Measurements from ENCODE around the gene RUNX1. TPM values are rescaled to one million over a fixed set of nuclear protein-coding genes. Genes with fewer than 3 reads are reported as not detected.

RUNX1 gene
- polyA plus RNA-seq, 3 donors: 6.2 to 49.7 (median 8.7) TPM

DNA sequence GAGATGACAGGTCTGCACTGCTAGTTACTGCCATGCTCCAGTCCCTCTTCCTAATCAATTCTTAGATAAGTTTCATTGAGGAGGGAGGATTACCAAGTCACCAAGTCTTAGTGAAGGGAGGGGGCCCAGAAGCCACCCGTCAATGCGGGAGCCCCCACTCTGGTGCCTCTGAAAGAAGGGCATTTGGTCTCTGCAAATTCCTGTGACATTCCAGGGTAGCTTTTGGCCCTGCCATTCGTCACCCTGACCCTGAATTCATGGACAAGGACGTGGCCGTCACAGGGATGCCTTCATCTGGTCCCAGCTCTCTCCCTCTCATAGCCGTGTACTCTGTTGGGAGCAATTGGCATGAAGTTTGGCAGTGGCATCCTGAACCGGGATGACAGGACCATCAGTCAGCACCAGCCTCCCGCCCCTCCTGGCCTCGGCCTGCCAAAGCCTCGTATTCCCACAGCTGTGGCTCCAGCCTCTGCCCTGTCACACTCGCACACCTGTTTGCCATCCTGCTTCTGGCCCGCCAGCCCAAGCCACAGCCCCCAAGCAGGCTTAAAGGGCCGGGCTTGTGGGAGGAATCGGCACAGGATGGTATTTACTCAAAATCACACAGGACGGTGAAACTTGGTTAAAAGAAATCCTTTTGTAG lies 229.6 kb downstream of the RUNX1 start:
- Histone ChIP-seq H3K27ac (ENCODE audit: low read depth in 1 of 2, low read length in 2 of 2) (peak overlapping the region in 1 of 2 donors; percentile 3), H3K36me3 (replicated peaks in 1 of 2; ENCODE audit: control insufficient read depth in 1 of 2, insufficient read depth in 2 of 2, low read length in 2 of 2) (peaks cover 76 to 98% of the 10 kb centered on the region in 2 donors), H2AFZ (ENCODE audit: insufficient read depth, low read depth, low read length, poor library complexity, severe bottlenecking) (no peak overlapping the region), H4K20me1 (ENCODE audit: insufficient read depth, low read length) (peaks cover 89% of the 10 kb centered on the region), H3K4me3 (replicated peaks in 1 of 3; ENCODE audit: low read depth in 2 of 3, low read length in 3 of 3) (no peak overlapping the region), H3K9me3 (replicated peaks in 1 of 2; ENCODE audit: control insufficient read depth in 1 of 2, insufficient read depth in 1 of 2, low read length in 2 of 2) (no peaks in the 10 kb centered on the region), H3K4me2 (replicated peaks; ENCODE audit: extremely low read depth, low read length, poor library complexity, severe bottlenecking) (no peak overlapping the region), H3K9ac (ENCODE audit: insufficient read depth, low read length, poor library complexity, severe bottlenecking) (no peak overlapping the region), H3K79me2 (ENCODE audit: insufficient read depth, low read length) (peaks cover 98% of the 10 kb centered on the region), H3K27me3 (ENCODE audit: control insufficient read depth in 2 of 2, insufficient read depth in 2 of 2, low read length in 2 of 2) (no peaks in the 10 kb centered on the region), H3K4me1 (ENCODE audit: control insufficient read depth in 1 of 2, insufficient read depth in 2 of 2, low read length in 2 of 2) (peaks cover 2 to 5% of the 10 kb centered on the region in 2 donors)
- peak overlapping the region in 6 of 7 donors; percentile 26 to 82 (median 71) for H3K27ac Mint-ChIP-seq
- 96% methylated on average over 12 of the region's 15 CpGs for WGBS (ENCODE audit: insufficient coverage)
- no peaks in the 10 kb centered on the region for H3K27me3 Mint-ChIP-seq (ENCODE audit: low read depth in 3 of 3)
- no peak overlapping the region for H3K4me3 Mint-ChIP-seq
- intact Hi-C loops (cut with micrococcal nuclease): no loop called here
- H3K36me3 Mint-ChIP-seq: peaks cover 92 to 97% of the 10 kb centered on the region in 2 donors
- TF ChIP-seq, protein P1, sequence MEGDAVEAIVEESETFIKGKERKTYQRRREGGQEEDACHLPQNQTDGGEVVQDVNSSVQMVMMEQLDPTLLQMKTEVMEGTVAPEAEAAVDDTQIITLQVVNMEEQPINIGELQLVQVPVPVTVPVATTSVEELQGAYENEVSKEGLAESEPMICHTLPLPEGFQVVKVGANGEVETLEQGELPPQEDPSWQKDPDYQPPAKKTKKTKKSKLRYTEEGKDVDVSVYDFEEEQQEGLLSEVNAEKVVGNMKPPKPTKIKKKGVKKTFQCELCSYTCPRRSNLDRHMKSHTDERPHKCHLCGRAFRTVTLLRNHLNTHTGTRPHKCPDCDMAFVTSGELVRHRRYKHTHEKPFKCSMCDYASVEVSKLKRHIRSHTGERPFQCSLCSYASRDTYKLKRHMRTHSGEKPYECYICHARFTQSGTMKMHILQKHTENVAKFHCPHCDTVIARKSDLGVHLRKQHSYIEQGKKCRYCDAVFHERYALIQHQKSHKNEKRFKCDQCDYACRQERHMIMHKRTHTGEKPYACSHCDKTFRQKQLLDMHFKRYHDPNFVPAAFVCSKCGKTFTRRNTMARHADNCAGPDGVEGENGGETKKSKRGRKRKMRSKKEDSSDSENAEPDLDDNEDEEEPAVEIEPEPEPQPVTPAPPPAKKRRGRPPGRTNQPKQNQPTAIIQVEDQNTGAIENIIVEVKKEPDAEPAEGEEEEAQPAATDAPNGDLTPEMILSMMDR (IDR thresholded peaks at IDR 0.05): no peak
- no peak for DNase-seq
- H3K4me1 Mint-ChIP-seq: peaks cover 28% of the 10 kb centered on the region
- H3K9me3 Mint-ChIP-seq: no peaks in the 10 kb centered on the region

DNA sequence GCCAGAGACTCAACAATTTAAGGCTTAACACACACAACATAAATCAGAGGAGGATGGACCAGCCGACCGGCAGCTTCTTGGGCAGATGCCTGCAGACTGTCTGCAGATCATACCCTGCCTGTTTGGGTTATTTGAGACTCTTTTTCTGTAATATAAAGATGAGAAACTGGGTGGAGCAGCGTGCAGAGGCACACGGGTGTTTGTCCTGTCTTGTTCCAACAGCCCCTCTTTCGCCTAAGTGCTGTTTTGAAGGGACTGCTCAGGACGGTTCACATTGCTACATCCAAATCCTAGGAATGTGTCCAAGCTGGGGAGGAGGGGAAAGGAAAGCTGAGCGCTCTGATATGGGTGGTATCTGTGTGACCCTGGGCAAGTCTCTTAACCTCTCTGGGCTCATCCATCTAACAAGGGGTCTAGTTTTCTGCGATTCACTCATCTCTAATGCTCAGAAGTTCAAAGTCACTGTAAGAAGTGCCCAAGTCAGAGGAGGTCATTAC lies 230.4 kb downstream of the RUNX1 start:
- peaks cover 33% of the 10 kb centered on the region for H3K4me1 Mint-ChIP-seq
- peaks cover 7 to 10% of the 10 kb centered on the region in 2 donors for H3K4me1 ChIP-seq (ENCODE audit: control insufficient read depth in 1 of 2, insufficient read depth in 2 of 2, low read length in 2 of 2)
- H3K9me3 ChIP-seq (replicated peaks in 1 of 2; ENCODE audit: control insufficient read depth in 1 of 2, insufficient read depth in 1 of 2, low read length in 2 of 2): no peaks in the 10 kb centered on the region
- H3K4me3 ChIP-seq (replicated peaks in 1 of 3; ENCODE audit: low read depth in 2 of 3, low read length in 3 of 3): no peak overlapping the region
- peaks cover 94% of the 10 kb centered on the region for H4K20me1 ChIP-seq (ENCODE audit: insufficient read depth, low read length)
- H3K27me3 Mint-ChIP-seq (ENCODE audit: low read depth in 3 of 3): no peaks in the 10 kb centered on the region
- no peak for DNase-seq
- H3K27ac ChIP-seq (ENCODE audit: low read depth in 1 of 2, low read length in 2 of 2): peak overlapping the region in 1 of 2 donors; percentile 3
- TF ChIP-seq, protein P1 (IDR thresholded peaks at IDR 0.05): no peak
- no peak overlapping the region for H3K4me2 ChIP-seq (replicated peaks; ENCODE audit: extremely low read depth, low read length, poor library complexity, severe bottlenecking)
- H3K9ac ChIP-seq (ENCODE audit: insufficient read depth, low read length, poor library complexity, severe bottlenecking): no peak overlapping the region
- no peak overlapping the region for H3K4me3 Mint-ChIP-seq
- H3K36me3 ChIP-seq (replicated peaks in 1 of 2; ENCODE audit: control insufficient read depth in 1 of 2, insufficient read depth in 2 of 2, low read length in 2 of 2): peaks cover 79 to 97% of the 10 kb centered on the region in 2 donors
- no peak overlapping the region for H2AFZ ChIP-seq (ENCODE audit: insufficient read depth, low read depth, low read length, poor library complexity, severe bottlenecking)
- H3K36me3 Mint-ChIP-seq: peaks cover 89 to 97% of the 10 kb centered on the region in 2 donors
- peak overlapping the region; percentile 5 to 82 (median 28) for H3K27ac Mint-ChIP-seq
- intact Hi-C loops (cut with micrococcal nuclease): no loop called here
- H3K9me3 Mint-ChIP-seq: no peaks in the 10 kb centered on the region
- H3K27me3 ChIP-seq (ENCODE audit: control insufficient read depth in 2 of 2, insufficient read depth in 2 of 2, low read length in 2 of 2): no peaks in the 10 kb centered on the region
- peaks cover 97% of the 10 kb centered on the region for H3K79me2 ChIP-seq (ENCODE audit: insufficient read depth, low read length)
- 100% methylated on average over 1 of the region's 8 CpGs for WGBS (ENCODE audit: insufficient coverage)
